GM23338 (cell line): ENCODE data around the gene CCDC186.

ENCODE experiments used
- CTCF ChIP-seq, 2 experiments: fragments of 200-600 bp in 1 of 2; sonication (generic) in 1 of 2; conservative IDR thresholded peaks; 2 replicates each; pipeline versions ENCODE4 v1.5.1 to v1.6.1; 2016 to 2017; ENCODE audit warnings: antibody characterized with exemption in 2 of 2, low read depth in 2 of 2, mild to moderate bottlenecking in 2 of 2, moderate library complexity in 1 of 2
- TF ChIP-seq, protein P1 (sequence below): IDR thresholded peaks from one replicate; pipeline ENCODE4 v1.6.1; 2018; ENCODE audit warnings: antibody characterized with exemption; ENCODE audit not compliant: unreplicated experiment

GRCh38 chr10:114135476-114135875 is 38.5 kb downstream of the CCDC186 start:
- no peak for TF ChIP-seq CTCF (conservative IDR thresholded peaks at IDR 0.05; ENCODE audit: low read depth in 2 of 2)
- TF ChIP-seq, protein P1, sequence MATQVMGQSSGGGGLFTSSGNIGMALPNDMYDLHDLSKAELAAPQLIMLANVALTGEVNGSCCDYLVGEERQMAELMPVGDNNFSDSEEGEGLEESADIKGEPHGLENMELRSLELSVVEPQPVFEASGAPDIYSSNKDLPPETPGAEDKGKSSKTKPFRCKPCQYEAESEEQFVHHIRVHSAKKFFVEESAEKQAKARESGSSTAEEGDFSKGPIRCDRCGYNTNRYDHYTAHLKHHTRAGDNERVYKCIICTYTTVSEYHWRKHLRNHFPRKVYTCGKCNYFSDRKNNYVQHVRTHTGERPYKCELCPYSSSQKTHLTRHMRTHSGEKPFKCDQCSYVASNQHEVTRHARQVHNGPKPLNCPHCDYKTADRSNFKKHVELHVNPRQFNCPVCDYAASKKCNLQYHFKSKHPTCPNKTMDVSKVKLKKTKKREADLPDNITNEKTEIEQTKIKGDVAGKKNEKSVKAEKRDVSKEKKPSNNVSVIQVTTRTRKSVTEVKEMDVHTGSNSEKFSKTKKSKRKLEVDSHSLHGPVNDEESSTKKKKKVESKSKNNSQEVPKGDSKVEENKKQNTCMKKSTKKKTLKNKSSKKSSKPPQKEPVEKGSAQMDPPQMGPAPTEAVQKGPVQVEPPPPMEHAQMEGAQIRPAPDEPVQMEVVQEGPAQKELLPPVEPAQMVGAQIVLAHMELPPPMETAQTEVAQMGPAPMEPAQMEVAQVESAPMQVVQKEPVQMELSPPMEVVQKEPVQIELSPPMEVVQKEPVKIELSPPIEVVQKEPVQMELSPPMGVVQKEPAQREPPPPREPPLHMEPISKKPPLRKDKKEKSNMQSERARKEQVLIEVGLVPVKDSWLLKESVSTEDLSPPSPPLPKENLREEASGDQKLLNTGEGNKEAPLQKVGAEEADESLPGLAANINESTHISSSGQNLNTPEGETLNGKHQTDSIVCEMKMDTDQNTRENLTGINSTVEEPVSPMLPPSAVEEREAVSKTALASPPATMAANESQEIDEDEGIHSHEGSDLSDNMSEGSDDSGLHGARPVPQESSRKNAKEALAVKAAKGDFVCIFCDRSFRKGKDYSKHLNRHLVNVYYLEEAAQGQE = no peak
